Activated CD4-positive, alpha-beta T cell treated with anti-CD3 and anti-CD28 coated beads, Interleukin-2, amount 10 ng/mL, durations not matched to agents 7 days and 5 days (primary cell): Measurements from ENCODE around the gene MAP2K2. TPM values are rescaled to one million over a fixed set of nuclear protein-coding genes. Genes with fewer than 3 reads are reported as not detected.
A peak's percentile ranks its signal among the peaks of the same experiment; 100 is the strongest.

Experiments used
- CTCF ChIA-PET: fragments of 350-600 bp; sonication (Branson Sonifier 250); formaldehyde crosslinking; loops from one replicate; lab custom pipeline; 2021; ENCODE audit warnings: antibody characterized with exemption; lab: Charles Lee
- POLR2A ChIA-PET: fragments of 350-600 bp; sonication (Branson Sonifier 250); formaldehyde crosslinking; loops from one replicate; lab custom pipeline; 2021; ENCODE audit warnings: antibody characterized with exemption; lab: Charles Lee
- DNase-seq: peaks from one replicate; pipeline ENCODE4 v3.0.0-alpha.2; 2020
- H3K27ac Mint-ChIP-seq: one replicate; pipeline ENCODE4 v1.8.0; 2021; ENCODE audit warnings: mild to moderate bottlenecking, moderate library complexity, mixed read lengths
- H3K27me3 Mint-ChIP-seq: one replicate; pipeline ENCODE4 v1.8.0; 2021; ENCODE audit warnings: mixed read lengths
- H3K36me3 Mint-ChIP-seq: one replicate; pipeline ENCODE4 v1.8.0; 2021; ENCODE audit warnings: low read depth, mixed read lengths
- H3K4me1 Mint-ChIP-seq: one replicate; pipeline ENCODE4 v1.8.0; 2021; ENCODE audit warnings: mixed read lengths
- H3K4me3 Mint-ChIP-seq: one replicate; pipeline ENCODE4 v1.8.0; 2021; ENCODE audit warnings: mild to moderate bottlenecking, moderate library complexity, mixed read lengths
- H3K9me3 Mint-ChIP-seq: one replicate; pipeline ENCODE4 v1.8.0; 2021; ENCODE audit warnings: mixed read lengths
- total RNA-seq, 2 experiments: library from RNA; stranded (reverse); gene quantifications; one replicate each; pipeline ENCODE4 v1.2.3, GENCODE V29; 2021

Gene MAP2K2
- total RNA-seq, 2 experiments from 2014 or later = 175 to 202 TPM

DNA sequence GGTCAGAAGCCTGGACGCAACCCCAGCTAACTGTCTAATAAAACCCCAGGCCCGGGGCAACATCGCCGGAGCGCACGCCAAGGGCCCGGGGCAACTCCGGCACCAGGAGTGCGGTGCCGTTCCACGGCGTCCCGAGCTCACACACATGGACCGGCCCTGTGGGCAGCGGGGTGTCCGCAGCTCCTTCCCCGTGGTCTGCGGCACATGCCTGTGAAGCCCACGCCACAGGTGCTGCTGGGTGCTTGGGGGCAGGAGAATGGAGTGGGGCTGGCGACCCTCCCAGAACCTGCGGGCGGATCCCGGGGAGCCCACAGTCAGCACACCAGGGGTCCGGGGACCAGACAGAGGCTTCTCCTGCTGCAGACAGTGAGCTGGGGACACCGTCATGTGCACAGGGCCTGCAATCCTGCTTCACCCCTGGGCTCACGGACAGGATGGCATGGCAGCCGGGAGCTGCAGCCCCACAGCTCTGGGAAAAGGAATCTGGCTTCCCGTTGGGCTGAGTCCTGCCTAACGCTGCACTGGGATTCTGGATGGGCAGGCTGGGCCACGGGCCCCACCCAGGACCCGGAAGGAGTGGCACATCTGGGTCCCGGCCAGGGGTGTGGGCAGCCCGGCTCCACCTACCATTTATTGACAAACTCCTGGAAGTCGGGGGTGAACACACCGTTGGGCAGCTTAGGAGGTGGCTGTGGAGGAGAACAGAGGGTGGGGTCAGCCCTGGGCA lies 29.0 kb downstream of the MAP2K2 start:
- POLR2A ChIA-PET = no interaction called here
- H3K4me1 Mint-ChIP-seq = peaks cover 13% of the 10 kb centered on the region
- DNase-seq = no peak
- no peak overlapping the region for H3K4me3 Mint-ChIP-seq
- no peak overlapping the region for H3K27ac Mint-ChIP-seq
- no peaks in the 10 kb centered on the region for H3K27me3 Mint-ChIP-seq
- H3K9me3 Mint-ChIP-seq = no peaks in the 10 kb centered on the region
- CTCF ChIA-PET = interaction anchor here (0.6 to 2.0 kb wide), 3 partner anchors 17 to 1100 kb away, joined by 3 to 4 read pairs (median 4); no protein-coding TSS in a partner anchor
- H3K36me3 Mint-ChIP-seq = peaks cover 27% of the 10 kb centered on the region

DNA sequence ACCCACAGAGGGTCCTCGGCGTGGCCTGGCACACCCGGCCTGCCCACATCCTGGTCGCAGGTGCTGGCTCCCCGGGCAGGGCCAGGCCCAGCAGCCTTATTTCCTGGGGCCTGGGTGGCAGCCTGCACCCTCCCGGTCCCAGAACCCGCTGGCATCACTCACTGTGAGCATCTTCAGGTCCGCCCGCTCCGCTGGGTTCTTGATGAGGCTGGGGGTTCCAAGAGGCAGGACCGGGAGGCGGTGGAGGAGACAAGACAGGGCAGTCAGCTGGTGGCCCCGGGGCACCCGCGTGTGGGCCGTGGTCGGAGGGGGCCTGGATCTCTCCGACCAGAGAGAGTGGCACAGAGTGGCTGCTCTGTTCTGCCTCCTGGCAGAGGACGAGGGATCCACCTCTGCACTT lies 29.6 kb downstream of the MAP2K2 start:
- DNase-seq = no peak
- no peak overlapping the region for H3K27ac Mint-ChIP-seq
- peaks cover 20% of the 10 kb centered on the region for H3K4me1 Mint-ChIP-seq
- peaks cover 29% of the 10 kb centered on the region for H3K36me3 Mint-ChIP-seq
- ChIA-PET CTCF (interaction anchor here (1.8 to 2.0 kb wide), 2 partner anchors 16 to 46 kb away, joined by 4 to 8 read pairs; no protein-coding TSS in a partner anchor), POLR2A (no interaction called here)
- no peaks in the 10 kb centered on the region for H3K27me3 Mint-ChIP-seq
- H3K9me3 Mint-ChIP-seq = no peaks in the 10 kb centered on the region
- no peak overlapping the region for H3K4me3 Mint-ChIP-seq

DNA sequence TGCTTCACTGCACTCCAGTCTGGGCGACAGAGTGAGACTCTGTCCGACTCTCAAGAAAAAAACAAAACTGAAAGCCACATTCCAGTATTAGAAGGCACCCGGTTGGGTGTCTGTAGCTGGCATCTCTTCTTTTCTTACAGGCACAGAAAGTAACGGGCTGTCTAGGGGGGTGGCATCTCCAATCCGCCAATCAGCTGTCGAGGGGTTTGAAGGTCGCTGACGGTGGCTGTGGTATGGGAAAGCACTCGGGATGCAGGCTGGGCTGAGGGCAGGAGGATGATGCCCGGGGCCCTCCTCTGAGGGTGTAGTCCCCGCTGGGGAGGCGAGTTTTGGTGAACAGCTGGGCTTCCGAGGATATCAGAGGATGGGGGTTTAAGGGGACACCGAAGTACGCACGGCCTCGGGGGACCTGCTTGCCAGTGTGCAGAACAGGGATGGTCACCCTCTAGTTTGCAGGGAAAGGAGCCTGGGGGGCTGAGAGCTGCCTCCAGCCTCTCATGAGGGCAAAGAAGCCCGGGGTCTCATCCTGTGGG lies 30.2 kb downstream of the MAP2K2 start:
- peak overlapping the region; percentile 78 for H3K27ac Mint-ChIP-seq
- H3K27me3 Mint-ChIP-seq = no peaks in the 10 kb centered on the region
- H3K4me1 Mint-ChIP-seq = peaks cover 25% of the 10 kb centered on the region
- no peak overlapping the region for H3K4me3 Mint-ChIP-seq
- no peak for DNase-seq
- H3K36me3 Mint-ChIP-seq = peaks cover 31% of the 10 kb centered on the region
- CTCF ChIA-PET = interaction anchor here (1.5 to 2.0 kb wide), 3 partner anchors 11 to 46 kb away, joined by 3 to 8 read pairs (median 4); no protein-coding TSS in a partner anchor
- H3K9me3 Mint-ChIP-seq = no peaks in the 10 kb centered on the region
- POLR2A ChIA-PET = no interaction called here

DNA sequence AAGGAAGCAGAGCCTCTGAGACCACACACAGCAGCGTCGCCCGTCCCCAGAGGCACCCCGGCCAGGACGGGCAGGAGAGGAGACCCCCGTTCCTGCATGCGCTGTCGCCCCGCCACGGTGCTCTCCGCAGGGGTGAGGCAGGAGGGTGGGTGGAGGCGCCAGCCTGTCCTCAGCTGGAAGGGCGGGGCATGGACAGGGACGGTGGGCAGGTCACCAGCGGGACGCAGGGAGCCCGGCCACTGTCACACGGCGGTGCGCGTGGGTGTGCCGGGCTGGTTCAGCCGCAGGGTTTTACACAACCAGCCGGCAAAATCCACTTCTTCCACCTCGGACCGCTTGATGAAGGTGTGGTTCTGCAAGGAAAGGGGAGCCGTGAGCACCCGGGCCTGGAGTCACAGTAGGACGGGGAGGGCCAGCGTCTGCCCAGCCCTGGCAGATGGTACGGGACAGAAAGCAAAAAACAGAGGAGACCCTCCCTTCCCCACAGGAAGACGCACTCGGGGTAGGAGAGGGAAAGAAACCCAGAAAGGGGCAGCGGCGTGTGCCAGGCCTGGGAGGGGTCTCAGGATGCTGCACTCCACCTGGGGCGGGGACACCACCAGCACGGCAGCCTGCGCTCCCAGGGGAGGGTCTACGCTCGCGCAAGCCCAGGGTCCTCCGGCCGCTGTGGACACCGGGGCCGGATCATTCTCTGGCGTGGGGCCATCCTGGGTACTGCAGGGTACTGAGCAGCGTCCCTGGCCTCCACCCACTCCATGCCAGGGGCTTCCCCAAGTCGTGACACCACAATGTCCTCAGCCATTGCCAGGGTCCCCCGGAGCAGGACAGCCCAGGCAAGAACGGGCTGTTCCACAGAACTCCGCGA lies 33.3 kb downstream of the MAP2K2 start:
- Mint-ChIP-seq H3K27me3 (no peaks in the 10 kb centered on the region), H3K4me1 (peaks cover 54% of the 10 kb centered on the region), H3K9me3 (no peaks in the 10 kb centered on the region), H3K4me3 (peak overlapping the region; percentile 65), H3K27ac (peak overlapping the region; percentile 96), H3K36me3 (peaks cover 18% of the 10 kb centered on the region)
- no peak for DNase-seq
- CTCF ChIA-PET = interaction anchor here (1.1 to 1.6 kb wide), 2 partner anchors 11 to 49 kb away, joined by 4 to 6 read pairs; no protein-coding TSS in a partner anchor
- POLR2A ChIA-PET = interaction anchor here (1.2 kb wide), 1 partner anchor 14 kb away, joined by 3 read pairs; no protein-coding TSS in a partner anchor

DNA sequence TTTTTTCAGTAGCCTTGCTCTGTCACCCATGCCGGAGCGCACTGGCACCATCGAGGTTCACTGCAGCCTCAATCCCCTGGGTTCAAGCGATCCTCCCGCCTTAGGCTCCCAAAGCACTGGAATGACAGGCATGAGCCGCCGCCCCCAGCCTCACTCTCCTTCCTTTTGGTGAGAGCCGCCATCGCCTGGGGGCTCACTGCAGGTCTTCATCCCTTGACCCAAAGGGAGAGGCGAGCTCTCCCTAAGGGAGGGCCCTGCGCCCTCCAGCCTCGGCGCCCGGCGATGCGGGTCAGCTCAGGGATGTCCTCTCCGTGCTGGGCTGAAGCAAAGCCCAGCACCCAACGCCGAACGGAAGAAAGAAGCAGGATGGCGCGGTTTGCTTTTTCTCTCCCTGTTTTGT lies 34.0 kb downstream of the MAP2K2 start:
- Mint-ChIP-seq H3K27ac (peak overlapping the region; percentile 96), H3K4me3 (peak overlapping the region; percentile 65), H3K36me3 (peaks cover 18% of the 10 kb centered on the region), H3K9me3 (no peaks in the 10 kb centered on the region), H3K4me1 (peaks cover 57% of the 10 kb centered on the region), H3K27me3 (no peaks in the 10 kb centered on the region)
- DNase-seq = no peak
- ChIA-PET CTCF (interaction anchor here (1.1 to 1.6 kb wide), 2 partner anchors 11 to 50 kb away, joined by 4 to 6 read pairs; no protein-coding TSS in a partner anchor), POLR2A (interaction anchor here (0.7 to 1.2 kb wide), 2 partner anchors 15 to 19 kb away, joined by 3 read pairs; no protein-coding TSS in a partner anchor)

DNA sequence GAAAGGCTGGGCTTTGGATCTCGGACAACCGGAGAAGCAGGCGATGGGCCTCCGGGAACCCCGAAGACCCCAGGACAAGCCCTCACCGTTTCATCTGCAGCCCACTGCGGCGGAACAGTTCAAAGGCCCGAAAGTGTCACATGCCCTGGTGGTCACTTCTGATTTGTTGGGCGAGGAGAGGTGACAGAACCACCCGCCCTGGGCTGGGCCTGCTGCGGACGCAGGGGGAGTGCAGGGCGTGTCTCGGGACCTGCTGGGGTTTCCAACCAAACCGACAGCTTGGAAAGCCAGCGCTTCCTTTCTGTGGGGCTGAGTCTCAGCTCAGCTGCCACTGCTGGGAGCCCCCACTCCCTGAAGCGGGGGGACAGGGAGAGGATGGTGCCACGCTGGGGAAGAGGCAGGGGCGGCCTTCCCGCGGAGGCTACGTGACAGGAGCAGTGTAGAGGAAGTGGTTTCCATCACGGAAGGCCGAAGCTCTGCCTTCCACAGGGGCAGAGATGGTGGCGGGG lies 34.5 kb downstream of the MAP2K2 start:
- H3K4me1 Mint-ChIP-seq = peaks cover 62% of the 10 kb centered on the region
- DNase-seq = peak; percentile 73
- H3K4me3 Mint-ChIP-seq = peak overlapping the region; percentile 65
- no peaks in the 10 kb centered on the region for H3K9me3 Mint-ChIP-seq
- H3K27me3 Mint-ChIP-seq = no peaks in the 10 kb centered on the region
- peaks cover 19% of the 10 kb centered on the region for H3K36me3 Mint-ChIP-seq
- peak overlapping the region; percentile 96 for H3K27ac Mint-ChIP-seq
- CTCF ChIA-PET = interaction anchor here (0.8 to 1.6 kb wide), 3 partner anchors 10 to 50 kb away, joined by 3 to 6 read pairs (median 4); no protein-coding TSS in a partner anchor
- POLR2A ChIA-PET = interaction anchor here (0.7 to 1.2 kb wide), 2 partner anchors 15 to 19 kb away, joined by 3 read pairs; no protein-coding TSS in a partner anchor

DNA sequence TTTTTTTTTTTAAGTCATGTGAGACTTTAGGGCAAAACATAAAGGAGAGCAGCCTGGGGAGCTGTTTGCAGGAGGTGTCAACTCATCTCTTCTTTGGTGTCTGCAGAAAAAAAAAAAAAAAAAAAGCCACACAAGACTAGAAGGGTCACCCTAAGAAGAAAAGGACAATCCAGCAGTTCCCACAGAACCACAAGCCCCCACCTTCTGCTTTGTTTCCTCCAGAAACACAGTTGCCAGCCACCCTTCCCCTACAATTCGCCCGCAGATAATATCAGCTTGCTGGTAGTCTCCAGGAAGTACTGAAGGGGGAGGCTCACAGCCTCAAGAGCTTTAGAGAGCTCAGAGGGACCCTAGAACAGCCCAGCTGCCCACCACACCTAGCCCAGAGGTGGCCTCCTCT lies 34.9 kb downstream of the MAP2K2 start:
- POLR2A ChIA-PET = interaction anchor here (0.5 to 1.2 kb wide), 2 partner anchors 16 kb away, joined by 3 to 4 read pairs; no protein-coding TSS in a partner anchor
- Mint-ChIP-seq H3K27ac (peak overlapping the region; percentile 96), H3K4me1 (peaks cover 65% of the 10 kb centered on the region), H3K9me3 (no peaks in the 10 kb centered on the region), H3K36me3 (peaks cover 21% of the 10 kb centered on the region), H3K27me3 (no peaks in the 10 kb centered on the region), H3K4me3 (peak overlapping the region; percentile 65)
- CTCF ChIA-PET = interaction anchor here (0.8 to 1.6 kb wide), 4 partner anchors 10 to 101 kb away, joined by 3 to 6 read pairs (median 4); no protein-coding TSS in a partner anchor
- peak; percentile 85 for DNase-seq

DNA sequence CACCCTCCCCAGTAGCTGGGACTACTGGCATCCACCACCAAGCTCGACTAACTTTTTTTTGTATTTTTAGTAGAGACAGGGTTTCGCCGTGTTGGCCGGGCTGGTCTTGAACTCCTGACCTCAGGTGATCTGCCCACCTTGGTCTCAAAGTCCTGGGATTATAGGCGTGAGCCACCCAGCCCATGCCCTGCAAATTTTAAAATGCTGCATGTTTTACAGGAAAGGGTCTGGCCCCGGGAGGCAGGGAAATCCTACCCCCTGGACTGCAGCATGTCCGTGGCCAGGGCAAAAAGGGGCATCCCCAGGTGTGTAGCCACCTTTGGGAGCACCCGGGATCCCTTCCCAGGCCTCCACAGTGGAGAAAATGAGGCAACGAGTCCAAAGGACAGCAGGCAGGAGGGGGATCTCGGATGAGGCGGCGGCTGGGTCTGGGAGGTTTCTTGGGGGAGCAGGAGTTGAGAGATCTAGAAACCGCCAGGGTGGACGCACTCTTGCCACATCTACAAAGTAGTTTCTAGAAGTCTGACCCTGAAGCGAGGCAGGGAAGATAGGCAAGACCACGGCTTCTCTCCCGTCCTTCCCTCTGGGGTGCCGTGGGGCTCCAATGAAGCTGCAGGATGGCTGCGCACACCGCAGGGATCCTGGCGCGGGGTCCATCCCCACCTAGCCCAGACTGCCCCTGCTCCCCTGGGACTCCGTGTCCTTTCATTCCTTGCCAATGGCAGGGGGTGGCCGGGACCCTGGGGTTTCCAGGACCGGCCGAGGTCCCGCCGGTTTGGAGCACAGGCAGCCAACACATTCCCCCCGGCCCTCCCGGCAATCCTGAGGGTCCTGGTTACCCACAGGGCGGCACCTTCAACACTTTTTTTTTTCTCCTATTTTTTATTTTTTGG lies 35.9 kb downstream of the MAP2K2 start:
- Mint-ChIP-seq H3K36me3 (peaks cover 15% of the 10 kb centered on the region), H3K4me1 (peaks cover 66% of the 10 kb centered on the region), H3K9me3 (no peaks in the 10 kb centered on the region), H3K4me3 (peak overlapping the region; percentile 65), H3K27me3 (no peaks in the 10 kb centered on the region), H3K27ac (peak overlapping the region; percentile 96)
- POLR2A ChIA-PET = interaction anchor here (0.5 kb wide), 1 partner anchor 17 kb away, joined by 4 read pairs; no protein-coding TSS in a partner anchor
- DNase-seq = no peak
- CTCF ChIA-PET = interaction anchor here (0.7 to 1.0 kb wide), 2 partner anchors 15 to 100 kb away, joined by 3 read pairs; no protein-coding TSS in a partner anchor

DNA sequence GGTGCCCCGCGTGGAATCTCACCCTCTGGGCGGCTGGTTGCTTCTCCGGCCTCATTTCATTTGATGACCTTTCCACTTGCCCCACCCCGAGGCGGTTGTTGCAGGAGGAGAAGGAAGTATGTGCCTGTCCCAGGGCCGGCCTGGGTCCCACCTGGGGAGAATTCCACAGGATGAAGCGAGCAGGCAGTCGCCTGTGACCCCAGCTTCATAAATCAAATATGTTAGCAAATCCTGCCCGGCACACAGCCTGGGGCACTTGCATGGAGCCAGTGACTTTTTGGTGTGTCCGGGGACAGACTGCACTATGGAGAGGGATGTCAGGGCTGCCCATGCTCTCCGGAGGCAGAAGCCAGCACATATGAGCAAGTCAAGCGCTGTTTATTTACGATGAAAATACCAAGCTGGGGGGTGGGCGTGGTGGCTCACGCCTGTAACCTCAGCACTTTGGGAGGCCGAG lies 37.5 kb downstream of the MAP2K2 start:
- H3K4me1 Mint-ChIP-seq = peaks cover 70% of the 10 kb centered on the region
- H3K9me3 Mint-ChIP-seq = no peaks in the 10 kb centered on the region
- peaks cover 15% of the 10 kb centered on the region for H3K36me3 Mint-ChIP-seq
- peak overlapping the region; percentile 86 for H3K27ac Mint-ChIP-seq
- no peaks in the 10 kb centered on the region for H3K27me3 Mint-ChIP-seq
- no peak for DNase-seq
- POLR2A ChIA-PET = no interaction called here
- CTCF ChIA-PET = no interaction called here
- peak overlapping the region; percentile 33 for H3K4me3 Mint-ChIP-seq

DNA sequence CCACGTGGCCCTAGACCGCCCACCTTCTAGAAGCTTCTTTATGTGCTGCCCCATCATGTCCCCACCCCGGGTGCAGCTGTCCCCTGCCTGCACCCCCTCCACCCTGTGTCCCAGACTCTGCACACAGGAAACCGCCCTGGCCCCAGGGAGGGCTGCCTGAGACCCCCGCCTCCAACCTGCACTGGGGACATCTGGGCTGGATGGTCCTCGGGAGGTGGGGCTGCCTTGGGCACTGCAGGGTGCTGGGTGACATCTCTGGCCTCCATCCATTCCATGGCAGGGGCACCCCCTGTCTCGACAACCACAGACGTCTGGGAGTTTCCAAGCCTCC lies 39.4 kb downstream of the MAP2K2 start:
- H3K27ac Mint-ChIP-seq = peak overlapping the region; percentile 88
- H3K9me3 Mint-ChIP-seq = no peaks in the 10 kb centered on the region
- CTCF ChIA-PET = no interaction called here
- POLR2A ChIA-PET = no interaction called here
- H3K27me3 Mint-ChIP-seq = no peaks in the 10 kb centered on the region
- peaks cover 70% of the 10 kb centered on the region for H3K4me1 Mint-ChIP-seq
- peak overlapping the region; percentile 41 for H3K4me3 Mint-ChIP-seq
- DNase-seq = no peak
- H3K36me3 Mint-ChIP-seq = peaks cover 9% of the 10 kb centered on the region
